Upper lobe of left lung (tissue), 4 donors: ENCODE data around the gene DOCK10.

Source experiments
- EP300 ChIP-seq, 4 donors: sonication (generic); formaldehyde crosslinking; IDR thresholded peaks; one replicate each; pipeline ENCODE4 v1.5.1; 2017; ENCODE audit warnings: antibody characterized with exemption in 4 of 4, control low read depth in 2 of 4
- POLR2A ChIP-seq, 4 donors: fragments of 450-650 bp; IDR thresholded peaks; one replicate each; pipeline ENCODE4 v1.5.1; 2016 to 2017; ENCODE audit warnings: antibody characterized with exemption in 4 of 4, mild to moderate bottlenecking in 2 of 4
- POLR2AphosphoS5 ChIP-seq, 2 donors: sonication (generic); formaldehyde crosslinking; IDR thresholded peaks; one replicate each; pipeline ENCODE4 v1.5.1; 2017; ENCODE audit warnings: antibody characterized with exemption in 2 of 2
- TF ChIP-seq, protein P1 (sequence below), 6 experiments: fragments of 450-650 bp in 4 of 6; fragments of 200-600 bp in 2 of 6; sonication (generic) in 2 of 6; IDR thresholded peaks; one replicate each; pipeline ENCODE4 v1.5.1; 2016 to 2019; ENCODE audit warnings: antibody characterized with exemption in 6 of 6

DNA sequence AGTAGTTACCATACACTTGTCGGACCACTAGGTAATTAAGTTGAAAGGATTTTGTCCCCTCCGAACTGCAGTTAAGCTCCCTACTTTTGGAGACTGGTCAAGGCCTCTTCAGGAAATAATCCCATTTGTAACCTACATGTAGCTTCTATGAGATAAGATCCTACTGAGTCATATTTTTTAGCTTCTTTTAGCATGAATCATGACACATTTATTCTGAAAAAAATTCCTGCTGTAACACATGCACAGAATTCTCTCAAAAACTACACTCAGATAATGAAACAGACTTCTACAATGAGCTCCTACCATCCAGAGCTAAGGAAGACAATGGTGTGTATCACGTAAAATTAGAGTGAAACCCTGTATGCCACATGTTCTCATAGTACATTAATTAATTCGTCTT lies 225.5 kb downstream of the DOCK10 start:
- TF ChIP-seq POLR2A (IDR thresholded peaks at IDR 0.05) (no peak), EP300 (IDR thresholded peaks at IDR 0.05) (no peak), POLR2AphosphoS5 (IDR thresholded peaks at IDR 0.05) (no peak)
- TF ChIP-seq, protein P1, sequence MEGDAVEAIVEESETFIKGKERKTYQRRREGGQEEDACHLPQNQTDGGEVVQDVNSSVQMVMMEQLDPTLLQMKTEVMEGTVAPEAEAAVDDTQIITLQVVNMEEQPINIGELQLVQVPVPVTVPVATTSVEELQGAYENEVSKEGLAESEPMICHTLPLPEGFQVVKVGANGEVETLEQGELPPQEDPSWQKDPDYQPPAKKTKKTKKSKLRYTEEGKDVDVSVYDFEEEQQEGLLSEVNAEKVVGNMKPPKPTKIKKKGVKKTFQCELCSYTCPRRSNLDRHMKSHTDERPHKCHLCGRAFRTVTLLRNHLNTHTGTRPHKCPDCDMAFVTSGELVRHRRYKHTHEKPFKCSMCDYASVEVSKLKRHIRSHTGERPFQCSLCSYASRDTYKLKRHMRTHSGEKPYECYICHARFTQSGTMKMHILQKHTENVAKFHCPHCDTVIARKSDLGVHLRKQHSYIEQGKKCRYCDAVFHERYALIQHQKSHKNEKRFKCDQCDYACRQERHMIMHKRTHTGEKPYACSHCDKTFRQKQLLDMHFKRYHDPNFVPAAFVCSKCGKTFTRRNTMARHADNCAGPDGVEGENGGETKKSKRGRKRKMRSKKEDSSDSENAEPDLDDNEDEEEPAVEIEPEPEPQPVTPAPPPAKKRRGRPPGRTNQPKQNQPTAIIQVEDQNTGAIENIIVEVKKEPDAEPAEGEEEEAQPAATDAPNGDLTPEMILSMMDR (IDR thresholded peaks at IDR 0.05), result no peak
